AG09309 (cell line): ENCODE data around the gene LRMDA.

Source experiments
- DNase-seq: peaks from one replicate; pipeline ENCODE4 v3.0.0-alpha.2; 2010; ENCODE audit warnings: low read depth
- H3K4me3 ChIP-seq: 2 replicates; pipeline ENCODE4 v1.5.1; 2011; ENCODE audit warnings: mild to moderate bottlenecking, low read depth, low read length, moderate library complexity; ENCODE audit not compliant: control insufficient read depth
- TF ChIP-seq, protein P1 (sequence below): IDR thresholded peaks from 2 replicates; pipeline ENCODE4 v1.5.1; 2011; ENCODE audit warnings: mild to moderate bottlenecking, low read depth, low read length, inconsistent platforms; ENCODE audit not compliant: insufficient read depth, control insufficient read depth; ENCODE audit errors: missing control alignments

The LRMDA gene

DNA sequence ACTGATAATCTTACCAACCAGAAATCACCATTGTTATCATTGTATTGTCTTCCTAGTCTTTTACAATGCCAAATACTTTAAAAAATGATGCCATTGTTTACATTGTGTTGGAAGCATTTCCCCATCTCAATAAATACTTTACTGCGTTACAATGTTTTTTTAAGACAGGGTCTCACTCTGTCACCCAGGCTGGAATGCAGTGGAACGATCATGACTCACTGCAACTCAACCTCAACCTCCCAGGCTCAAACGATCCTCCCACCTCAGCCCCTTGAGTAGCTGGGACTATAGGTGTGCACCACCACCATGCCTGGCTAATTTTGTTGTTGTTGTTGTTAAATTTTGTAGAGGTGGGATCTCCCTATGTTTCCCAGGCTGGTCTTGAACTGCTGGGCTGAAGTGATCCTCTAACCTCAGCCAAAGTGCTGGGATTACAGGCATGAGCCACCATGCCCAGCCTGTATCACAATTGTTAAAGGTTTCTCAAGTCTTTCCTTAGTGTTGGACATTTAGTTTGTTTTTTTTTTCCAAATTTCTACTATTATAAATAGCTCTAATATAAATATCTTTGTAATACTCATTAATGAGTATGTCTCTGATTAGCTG lies 13.5 kb downstream of the LRMDA start:
- no peak overlapping the region for H3K4me3 ChIP-seq
- no peak for DNase-seq
- TF ChIP-seq, protein P1, sequence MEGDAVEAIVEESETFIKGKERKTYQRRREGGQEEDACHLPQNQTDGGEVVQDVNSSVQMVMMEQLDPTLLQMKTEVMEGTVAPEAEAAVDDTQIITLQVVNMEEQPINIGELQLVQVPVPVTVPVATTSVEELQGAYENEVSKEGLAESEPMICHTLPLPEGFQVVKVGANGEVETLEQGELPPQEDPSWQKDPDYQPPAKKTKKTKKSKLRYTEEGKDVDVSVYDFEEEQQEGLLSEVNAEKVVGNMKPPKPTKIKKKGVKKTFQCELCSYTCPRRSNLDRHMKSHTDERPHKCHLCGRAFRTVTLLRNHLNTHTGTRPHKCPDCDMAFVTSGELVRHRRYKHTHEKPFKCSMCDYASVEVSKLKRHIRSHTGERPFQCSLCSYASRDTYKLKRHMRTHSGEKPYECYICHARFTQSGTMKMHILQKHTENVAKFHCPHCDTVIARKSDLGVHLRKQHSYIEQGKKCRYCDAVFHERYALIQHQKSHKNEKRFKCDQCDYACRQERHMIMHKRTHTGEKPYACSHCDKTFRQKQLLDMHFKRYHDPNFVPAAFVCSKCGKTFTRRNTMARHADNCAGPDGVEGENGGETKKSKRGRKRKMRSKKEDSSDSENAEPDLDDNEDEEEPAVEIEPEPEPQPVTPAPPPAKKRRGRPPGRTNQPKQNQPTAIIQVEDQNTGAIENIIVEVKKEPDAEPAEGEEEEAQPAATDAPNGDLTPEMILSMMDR, result no peak

DNA sequence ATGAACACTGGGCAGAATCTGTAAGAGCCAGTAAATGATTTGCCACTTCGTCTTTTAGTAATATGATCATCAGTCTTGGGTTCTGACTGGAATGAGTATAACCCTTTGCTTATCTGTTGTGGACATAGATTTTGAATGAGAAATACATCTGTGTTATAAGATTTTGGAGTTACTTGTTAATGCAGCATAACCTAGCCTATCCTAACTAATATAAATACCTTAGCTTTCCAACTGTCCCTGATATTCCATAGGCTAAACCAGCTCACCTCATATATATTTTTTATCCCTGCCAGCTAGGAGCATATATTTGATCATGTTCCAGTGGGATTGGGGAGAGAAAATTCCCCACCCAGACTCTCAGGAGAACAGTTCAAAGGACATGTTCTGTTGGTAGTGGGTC lies 15.1 kb downstream of the LRMDA start:
- no peak overlapping the region for H3K4me3 ChIP-seq
- TF ChIP-seq, protein P1, result no peak
- no peak for DNase-seq

DNA sequence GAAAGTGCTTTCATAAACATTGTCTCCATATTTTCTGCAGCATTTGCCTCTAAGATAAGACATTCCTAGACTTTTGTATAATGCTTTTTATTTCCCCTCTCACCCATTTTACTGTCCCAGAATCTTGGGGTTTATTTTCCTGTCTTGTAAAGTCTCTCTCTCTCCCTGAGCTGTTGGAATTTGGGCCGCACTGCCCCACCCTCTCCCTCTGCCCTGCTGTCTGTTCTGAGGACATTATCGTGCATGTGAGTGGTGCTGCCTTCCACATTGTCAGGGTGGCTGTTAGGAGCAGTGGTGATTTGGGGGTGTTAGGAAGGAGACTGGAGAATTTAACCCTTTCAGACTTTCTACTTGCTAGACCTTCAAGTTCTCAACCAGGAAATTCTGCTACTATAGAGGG lies 16.7 kb downstream of the LRMDA start:
- DNase-seq, result no peak
- TF ChIP-seq, protein P1, result no peak
- no peak overlapping the region for H3K4me3 ChIP-seq

DNA sequence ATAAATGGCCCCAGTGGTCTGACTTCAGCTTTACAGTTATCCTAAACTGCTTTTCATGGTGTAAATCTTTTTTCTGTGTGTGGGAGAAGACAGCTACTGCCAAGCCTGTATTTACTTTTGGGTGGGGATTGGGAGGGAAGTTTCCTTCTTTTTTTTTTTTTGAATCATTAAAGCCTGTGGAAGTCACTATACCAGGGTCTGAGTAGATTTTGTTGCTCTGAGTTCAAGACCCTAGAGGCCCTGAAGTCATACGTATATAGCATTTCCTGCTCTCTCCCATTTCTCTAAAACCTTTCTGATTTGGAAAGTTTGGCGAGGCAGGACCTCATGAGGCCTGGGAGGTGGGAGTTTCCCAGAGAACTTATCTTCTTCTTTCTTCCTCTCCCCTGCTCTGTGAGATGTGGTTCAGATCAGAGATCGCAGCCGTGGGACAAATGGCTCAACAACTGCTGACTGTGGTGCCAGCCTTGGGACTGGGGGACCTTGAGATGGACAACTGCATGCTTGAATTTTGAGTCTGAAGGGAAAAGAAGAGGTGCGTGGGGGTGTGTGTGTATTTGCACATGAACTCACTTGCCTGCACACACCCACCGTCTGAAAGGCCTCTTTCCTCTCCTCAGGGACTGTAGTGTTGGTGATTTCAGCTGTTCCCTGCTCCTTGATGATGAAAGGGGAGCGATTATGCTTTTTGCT lies 18.1 kb downstream of the LRMDA start:
- DNase-seq, result no peak
- no peak overlapping the region for H3K4me3 ChIP-seq
- TF ChIP-seq, protein P1, result no peak

DNA sequence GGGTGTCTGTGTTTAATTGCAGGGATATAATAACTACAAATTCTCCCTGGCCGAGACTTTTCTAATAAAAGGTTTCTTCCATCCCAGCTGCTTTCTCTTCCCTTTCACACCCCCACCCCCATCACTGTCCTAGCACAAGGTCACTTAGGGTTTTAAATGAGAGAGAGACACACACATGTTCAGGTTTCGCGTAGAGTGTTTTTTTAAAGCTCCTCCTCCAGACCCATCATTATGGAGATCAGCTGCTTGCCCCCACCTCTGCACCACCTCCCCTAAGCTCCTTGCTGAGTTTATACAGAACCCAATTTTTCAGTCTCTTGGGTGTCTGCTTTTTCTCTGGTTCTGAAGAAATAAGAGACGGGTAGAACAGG lies 18.6 kb downstream of the LRMDA start:
- TF ChIP-seq, protein P1, result no peak
- DNase-seq, result no peak
- no peak overlapping the region for H3K4me3 ChIP-seq

DNA sequence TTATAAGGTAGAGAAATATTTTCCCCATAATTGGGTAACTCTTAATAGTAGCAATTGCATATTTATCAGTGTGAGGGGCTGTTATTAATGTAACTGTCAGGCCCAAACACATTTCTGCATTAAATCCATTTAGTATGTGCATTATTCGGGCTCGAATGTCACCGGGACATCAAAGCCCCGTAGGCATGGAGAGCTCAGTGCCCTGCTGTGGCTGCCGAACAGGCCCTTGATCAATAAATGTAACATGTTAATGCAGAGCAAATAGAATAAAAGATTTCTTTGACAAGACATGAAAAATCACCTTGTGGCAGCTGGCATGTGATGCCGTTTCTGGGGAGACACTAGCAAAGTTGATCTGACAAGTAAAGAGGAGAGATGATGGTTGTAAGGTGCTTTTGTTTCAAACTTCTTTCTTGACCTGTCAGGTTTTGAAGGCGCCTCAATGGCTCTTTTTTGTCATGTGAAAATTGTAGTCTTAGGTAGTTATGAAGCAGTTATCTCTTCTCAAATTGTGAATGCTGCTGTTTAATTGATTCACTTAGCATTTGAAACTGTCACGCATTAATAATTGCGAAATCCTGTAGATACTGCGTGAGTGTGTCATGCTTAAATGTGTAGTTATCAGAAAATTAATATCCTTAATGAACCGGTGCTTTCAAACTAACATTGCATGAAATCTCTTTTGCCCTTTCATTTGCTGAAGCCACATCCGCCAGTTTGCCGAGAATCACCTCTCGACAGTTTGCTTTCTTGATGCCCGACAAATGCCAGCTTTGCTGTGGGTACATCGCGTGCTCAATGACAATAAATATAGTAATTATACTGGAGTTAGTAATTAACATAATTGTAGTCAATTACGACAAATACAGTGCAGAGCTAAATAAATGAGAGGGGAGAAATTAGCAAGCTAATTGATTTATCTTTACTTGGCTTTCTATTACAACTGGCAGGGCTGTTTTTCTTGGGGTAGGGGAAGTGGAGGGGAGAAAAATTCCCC lies 19.5 kb downstream of the LRMDA start:
- no peak overlapping the region for H3K4me3 ChIP-seq
- DNase-seq, result no peak
- TF ChIP-seq, protein P1, result no peak
